H1 (cell line): ENCODE measurements around the gene C1orf52. TPM values are rescaled to one million over a fixed set of nuclear protein-coding genes. Genes with fewer than 3 reads are reported as not detected.

Experiments
- CTCF ChIA-PET: fragments of 300-600 bp; sonication (Branson Sonifier 250); formaldehyde crosslinking; loops from one replicate; lab custom pipeline; 2021; ENCODE audit not compliant: partially characterized antibody; lab: Charles Lee
- POLR2A ChIA-PET: fragments of 300-600 bp; sonication (Branson Sonifier 250); formaldehyde crosslinking; loops from one replicate; lab custom pipeline; 2021; ENCODE audit warnings: inconsistent platforms; ENCODE audit not compliant: partially characterized antibody; lab: Charles Lee
- DNase-seq, 2 experiments: peaks; one replicate each; pipeline versions ENCODE4 v3.0.0 to v3.0.0-alpha.2; 2010 to 2022; ENCODE audit warnings: low spot score in 2 of 2, low read depth in 1 of 2, mixed read lengths in 1 of 2
- FAIRE-seq: peaks from 2 replicates; lab custom pipeline; 2011; peaks lifted over from hg19 to GRCh38; lab: Jason Lieb, UNC
- H2AFZ ChIP-seq: 2 replicates; pipeline ENCODE4 v1.8.1; 2012; ENCODE audit warnings: low read length, inconsistent platforms
- H2AK5ac ChIP-seq: 2 replicates; pipeline ENCODE4 v1.6.1; 2013; ENCODE audit warnings: low read depth, low read length
- H2BK120ac ChIP-seq: replicated peaks from 2 replicates; pipeline ENCODE3; 2013; ENCODE audit warnings: low read depth, low read length, inconsistent platforms
- H2BK12ac ChIP-seq: 2 replicates; pipeline ENCODE4 v1.6.1; 2013; ENCODE audit warnings: low read depth, low read length
- H2BK15ac ChIP-seq: 2 replicates; pipeline ENCODE4 v1.6.1; 2013; ENCODE audit warnings: low read length
- H2BK20ac ChIP-seq: 2 replicates; pipeline ENCODE4 v1.6.1; 2013; ENCODE audit warnings: low read length
- H2BK5ac ChIP-seq: 2 replicates; pipeline ENCODE4 v1.6.1; 2013; ENCODE audit warnings: low read depth, low read length
- H3K14ac ChIP-seq: 2 replicates; pipeline ENCODE4 v1.6.1; 2013; ENCODE audit warnings: inconsistent platforms; ENCODE audit not compliant: insufficient read length
- H3K18ac ChIP-seq: 2 replicates; pipeline ENCODE4 v1.6.1; 2013; ENCODE audit warnings: low read length; ENCODE audit errors: extremely low read depth
- H3K23ac ChIP-seq: 2 replicates; pipeline ENCODE4 v1.6.1; 2013; ENCODE audit warnings: inconsistent platforms; ENCODE audit not compliant: insufficient read length
- H3K23me2 ChIP-seq: 2 replicates; pipeline ENCODE4 v1.6.1; 2013; ENCODE audit warnings: low read depth, low read length
- H3K27ac ChIP-seq: 2 replicates; pipeline ENCODE4 v1.6.1; 2011; ENCODE audit warnings: low read depth, low read length, inconsistent platforms
- H3K27me3 ChIP-seq, 4 experiments: replicated peaks in 1 of 4; 1 replicate in 1 of 4; 2 replicates in 3 of 4; pipeline versions ENCODE4 v1.6.1 to v1.8.1; 2011 to 2013; ENCODE audit warnings: low read length in 3 of 4, mild to moderate bottlenecking in 3 of 4, inconsistent platforms in 2 of 4, mixed read lengths in 2 of 4, moderate library complexity in 1 of 4; ENCODE audit not compliant: control insufficient read depth in 3 of 4, insufficient read depth in 3 of 4; ENCODE audit errors: extremely low read depth in 1 of 4
- H3K36me3 ChIP-seq, 4 experiments: 2 replicates each; pipeline versions ENCODE4 v1.6.1 to v1.8.1; 2011 to 2013; ENCODE audit warnings: mild to moderate bottlenecking in 4 of 4, low read length in 3 of 4, moderate library complexity in 2 of 4, control low read depth in 1 of 4, inconsistent platforms in 1 of 4; ENCODE audit not compliant: insufficient read depth in 4 of 4, control insufficient read depth in 2 of 4
- H3K4ac ChIP-seq: replicated peaks from 2 replicates; pipeline ENCODE3; 2013; ENCODE audit warnings: low read length, low read depth, mixed read lengths, inconsistent platforms; ENCODE audit not compliant: insufficient read length
- H3K4me1 ChIP-seq, 4 experiments: replicated peaks in 1 of 4; 1 replicate in 1 of 4; 2 replicates in 3 of 4; pipeline versions ENCODE4 v1.6.1 to v1.8.1; 2011 to 2013; ENCODE audit warnings: low read length in 3 of 4, inconsistent platforms in 2 of 4, mixed read lengths in 1 of 4; ENCODE audit not compliant: insufficient read depth in 4 of 4, control insufficient read depth in 3 of 4
- H3K4me2 ChIP-seq, 2 experiments: 2 replicates each; pipeline versions ENCODE4 v1.6.1 to v1.8.1; 2011 to 2013; ENCODE audit warnings: low read depth in 2 of 2, low read length in 2 of 2, control low read depth in 1 of 2, inconsistent platforms in 1 of 2, mild to moderate bottlenecking in 1 of 2; ENCODE audit not compliant: insufficient read depth in 1 of 2
- H3K4me3 ChIP-seq, 4 experiments: fragments of 200-600, 300-600 bp in 1 of 4; sonication (generic), shearing (Covaris generic), sonication (Bioruptor Twin) in 1 of 4; 2 replicates each; pipeline versions ENCODE4 v1.5.1 to v1.8.1; 2011 to 2016; ENCODE audit warnings: low read length in 4 of 4, low read depth in 3 of 4, control low read depth in 2 of 4, inconsistent platforms in 2 of 4, mild to moderate bottlenecking in 2 of 4, mixed read lengths in 1 of 4, moderate library complexity in 1 of 4; ENCODE audit not compliant: insufficient read depth in 2 of 4; ENCODE audit errors: extremely low read depth in 1 of 4
- H3K56ac ChIP-seq: replicated peaks from 2 replicates; pipeline ENCODE3; 2013; ENCODE audit warnings: low read depth, mild to moderate bottlenecking, mixed read lengths, low read length, inconsistent platforms; ENCODE audit not compliant: insufficient read length
- H3K79me1 ChIP-seq: 2 replicates; pipeline ENCODE4 v1.6.1; 2013; ENCODE audit warnings: low read depth, low read length, control low read depth
- H3K79me2 ChIP-seq, 2 experiments: 2 replicates each; pipeline versions ENCODE4 v1.6.1 to v1.8.1; 2012 to 2013; ENCODE audit warnings: low read length in 2 of 2, mild to moderate bottlenecking in 2 of 2, inconsistent platforms in 1 of 2; ENCODE audit not compliant: insufficient read depth in 2 of 2, control insufficient read depth in 1 of 2
- H3K9ac ChIP-seq, 4 experiments: replicated peaks in 1 of 4; 1 replicate in 1 of 4; 2 replicates in 3 of 4; pipeline versions ENCODE4 v1.6.1 to v1.8.1; 2011 to 2013; ENCODE audit warnings: low read depth in 3 of 4, low read length in 3 of 4, control low read depth in 2 of 4, mild to moderate bottlenecking in 2 of 4, moderate library complexity in 2 of 4, inconsistent platforms in 1 of 4; ENCODE audit errors: extremely low read depth in 1 of 4
- H3K9me3 ChIP-seq, 2 experiments: 2 replicates each; pipeline versions ENCODE4 v1.6.1 to v1.8.1; 2012 to 2013; ENCODE audit warnings: mild to moderate bottlenecking in 2 of 2, moderate library complexity in 2 of 2, control low read depth in 1 of 2, inconsistent platforms in 1 of 2, low read depth in 1 of 2, low read length in 1 of 2, mixed read lengths in 1 of 2; ENCODE audit not compliant: insufficient read depth in 2 of 2
- H4K20me1 ChIP-seq, 2 experiments: replicated peaks in 1 of 2; 2 replicates each; pipeline versions ENCODE3 to v1.8.1; 2011 to 2013; ENCODE audit warnings: inconsistent platforms in 2 of 2, low read length in 2 of 2, mild to moderate bottlenecking in 1 of 2; ENCODE audit not compliant: insufficient read depth in 2 of 2, control insufficient read depth in 1 of 2
- H4K5ac ChIP-seq: 2 replicates; pipeline ENCODE4 v1.6.1; 2013; ENCODE audit warnings: low read length, low read depth, mixed read lengths, inconsistent platforms; ENCODE audit not compliant: insufficient read length
- H4K8ac ChIP-seq: 2 replicates; pipeline ENCODE4 v1.8.0; 2013; ENCODE audit warnings: mild to moderate bottlenecking, moderate library complexity, low read length, inconsistent platforms; ENCODE audit not compliant: insufficient read depth; ENCODE audit errors: extremely low read depth
- H4K91ac ChIP-seq: replicated peaks from 2 replicates; pipeline ENCODE3; 2013; ENCODE audit warnings: low read length, mixed read lengths, inconsistent platforms; ENCODE audit not compliant: insufficient read length
- HDAC2 ChIP-seq, 2 experiments: fragments of 300-600 bp in 1 of 2; sonication (generic) in 1 of 2; IDR thresholded peaks; 2 replicates each; pipeline ENCODE4 v1.6.1; 2011 to 2012; ENCODE audit warnings: low read depth in 2 of 2, low read length in 2 of 2, mild to moderate bottlenecking in 2 of 2, moderate library complexity in 2 of 2, borderline replicate concordance in 1 of 2, inconsistent platforms in 1 of 2
- KDM5A ChIP-seq: fragments of 200-600 bp; IDR thresholded peaks from 2 replicates; pipeline ENCODE4 v1.7.1; 2012; ENCODE audit warnings: mild to moderate bottlenecking, low read length, inconsistent platforms, mixed read lengths
- NANOG ChIP-seq: IDR thresholded peaks from 2 replicates; pipeline ENCODE4 v1.6.1; 2011; ENCODE audit warnings: low read length, low read depth, mild to moderate bottlenecking, inconsistent platforms; ENCODE audit not compliant: insufficient read depth, poor library complexity, severe bottlenecking
- POU5F1 ChIP-seq: IDR thresholded peaks from 2 replicates; pipeline ENCODE4 v1.6.1; 2011; ENCODE audit warnings: low read depth, mild to moderate bottlenecking, low read length, moderate library complexity
- RNF2 ChIP-seq: fragments of 200-900, 300-1000 bp; sonication (generic); IDR thresholded peaks from 2 replicates; pipeline ENCODE4 v1.7.1; 2016; ENCODE audit warnings: borderline replicate concordance, low read depth, mild to moderate bottlenecking, antibody characterized with exemption, low read length; ENCODE audit not compliant: poor library complexity, severe bottlenecking; ENCODE audit errors: missing control alignments
- SP4 ChIP-seq: IDR thresholded peaks from 2 replicates; pipeline ENCODE4 v1.6.1; 2012; ENCODE audit warnings: low read length, inconsistent platforms
- SUZ12 ChIP-seq: fragments of 200-600 bp; sonication (generic); IDR thresholded peaks from 2 replicates; pipeline ENCODE4 v1.6.1; 2012; ENCODE audit warnings: mild to moderate bottlenecking, inconsistent platforms, low read length, moderate library complexity, mixed read lengths
- TAF7 ChIP-seq: optimal IDR thresholded peaks from 2 replicates; pipeline ENCODE3; 2011; ENCODE audit warnings: low read depth, mild to moderate bottlenecking, inconsistent platforms, low read length, moderate library complexity, borderline replicate concordance
- TBP ChIP-seq: IDR thresholded peaks from 2 replicates; pipeline ENCODE4 v1.6.1; 2011; ENCODE audit warnings: low read depth, low read length, improper control_type of control experiment
- TCF12 ChIP-seq: IDR thresholded peaks from 2 replicates; pipeline ENCODE4 v1.6.1; 2011; ENCODE audit warnings: low read depth, mild to moderate bottlenecking, low read length
- TEAD4 ChIP-seq: IDR thresholded peaks from 2 replicates; pipeline ENCODE4 v1.6.1; 2012; ENCODE audit warnings: low read depth, low read length, inconsistent platforms, mixed read lengths
- USF2 ChIP-seq: IDR thresholded peaks from 2 replicates; pipeline ENCODE4 v1.6.1; 2011; ENCODE audit warnings: low read length, improper control_type of control experiment
- WGBS, 2 experiments: shearing (Covaris generic) in 1 of 2; methylation state at CpG; one replicate each; pipeline versions ENCODE4 v1.1.6 to v1.1.7; 2013 to 2015; ENCODE audit warnings: low lambda C conversion rate in 2 of 2, mixed read lengths in 2 of 2, inconsistent platforms in 1 of 2, low coverage in 1 of 2, missing lambda C conversion rate in 1 of 2; ENCODE audit not compliant: insufficient replicate concordance in 2 of 2, insufficient coverage in 1 of 2, insufficient read length in 1 of 2; ENCODE audit errors: extremely low coverage in 1 of 2, missing lambda C conversion rate in 1 of 2; 5-methylcytosine and 5-hydroxymethylcytosine counted together
- polyA plus RNA-seq, 7 experiments: library from polyadenylated mRNA; depleted of rRNA in 3 of 7; stranded (reverse) in 5 of 7; unstranded in 2 of 7; fragments of >200 nt in 5 of 7; fragments of 200-250 nt in 2 of 7; gene quantifications; 1 replicate in 5 of 7; 2 replicates in 1 of 7; 4 replicates in 1 of 7; pipeline versions ENCODE4 v1.2.1 to v1.2.3, GENCODE V29; 2011 to 2013; ENCODE audit warnings: missing spikeins in 2 of 7, mixed read lengths in 2 of 7
- total RNA-seq: library from RNA; stranded (reverse); fragmentation: NEBNext Ultra II Directional; extraction: Animal tissue kit (Norgen Biotek cat#: 25700); gene quantifications from 2 replicates; pipeline ENCODE4 v1.2.1, GENCODE V29; 2021

Gene C1orf52
- total and polyA plus RNA-seq, 2 of the 8 experiments (the other 6 are each of a cell fraction or from before 2014, with no cell fraction given) = 29.2 to 39.1 TPM

- Histone ChIP-seq H3K4me3 (no peak overlapping the region), H3K14ac (no peak overlapping the region), H4K5ac (no peak overlapping the region), H4K91ac (no peak overlapping the region), H3K27me3 (no peaks in the 10 kb centered on the region), H4K8ac (no peak overlapping the region), H3K79me1 (no peaks in the 10 kb centered on the region), H2AFZ (no peak overlapping the region), H2AK5ac (no peak overlapping the region), H3K9ac (no peak overlapping the region), H4K20me1 (no peaks in the 10 kb centered on the region), H2BK15ac (no peak overlapping the region), H3K4me2 (no peak overlapping the region), H3K79me2 (no peaks in the 10 kb centered on the region), H3K9me3 (no peaks in the 10 kb centered on the region), H3K4ac (no peak overlapping the region), H3K23me2 (no peaks in the 10 kb centered on the region), H2BK120ac (no peak overlapping the region), H3K18ac (no peak overlapping the region), H2BK12ac (no peak overlapping the region), H3K36me3 (no peaks in the 10 kb centered on the region), H3K27ac (no peak overlapping the region; the same call in 1 of the 2 replicates), H3K4me1 (peaks cover 0 to 17% (median 4%) of the 10 kb centered on the region in 4 experiments; a peak in 5 of 7 replicates), H3K56ac (no peak overlapping the region), H2BK5ac (no peak overlapping the region), H3K23ac (no peak overlapping the region), H2BK20ac (no peak overlapping the region)
- TF ChIP-seq TAF7 (no peak), NANOG (no peak), KDM5A (no peak), TBP (no peak), TCF12 (no peak), POU5F1 (no peak), HDAC2 (IDR thresholded peaks at IDR 0.05; ENCODE audit: borderline replicate concordance in 1 of 2, low read depth in 2 of 2, low read length in 2 of 2) (no peak), TEAD4 (no peak), RNF2 (no peak), SP4 (no peak), SUZ12 (no peak), USF2 (no peak)
- FAIRE-seq = no peak
- ChIA-PET CTCF (interaction anchor here (0.6 to 3.2 kb wide), 6 partner anchors 7 to 43 kb away, joined by 3 to 15 read pairs (median 8); no protein-coding TSS in a partner anchor), POLR2A (interaction anchor here (1.9 to 2.9 kb wide), 2 partner anchors 22 to 37 kb away, joined by 4 to 17 read pairs; partner anchors contain the start of genes C1orf52 and SYDE2)
- WGBS, 2 experiments = 68% methylated on average over 5 of the region's 5 CpGs; no CpG with 5 or more reads in 1 of the 2 experiments
- DNase-seq = no peak
These were observed 36.1 kb downstream of the C1orf52 start for GRCh38 chr1:85223334-85223733.
